Epithelial cell of prostate (primary cell): ENCODE data around the gene TANGO6.
A peak's percentile ranks its signal among the peaks of the same experiment; 100 is the strongest.

ENCODE experiments used
- DNase-seq: peaks from one replicate; pipeline ENCODE4 v3.0.0-alpha.2; 2011; ENCODE audit warnings: low read depth, low spot score
- H3K27ac ChIP-seq: fragments of 450-650 bp; 2 replicates; pipeline ENCODE4 v1.5.1; 2017; ENCODE audit warnings: mild to moderate bottlenecking

TANGO6 gene

DNA sequence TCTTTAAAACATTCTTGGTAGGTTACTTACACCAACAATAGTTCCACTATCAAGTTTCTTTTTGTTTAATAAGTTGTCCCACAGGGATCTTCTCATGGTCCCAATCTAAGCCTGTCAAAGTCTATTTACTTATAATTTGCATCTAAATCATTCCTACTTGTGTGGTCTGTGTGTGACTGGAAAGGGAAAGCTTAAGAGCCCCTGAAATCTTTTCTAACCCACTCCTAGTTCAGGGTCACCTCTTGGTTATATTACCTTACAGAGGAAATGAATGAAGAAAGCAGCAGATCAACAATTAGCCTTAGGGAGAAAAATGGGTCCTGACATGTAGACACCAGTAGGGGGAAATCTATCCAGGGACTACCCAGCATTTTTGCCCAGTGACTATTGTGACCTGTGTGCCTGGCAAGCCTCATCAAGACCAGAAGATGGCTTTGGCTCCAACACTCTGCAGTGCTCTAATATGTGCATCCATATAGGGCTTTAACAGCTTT is 151.7 kb downstream of the TANGO6 start:
- peak; percentile 89 for DNase-seq
- peak overlapping the region; percentile 98 for H3K27ac ChIP-seq

GRCh38 chr16:68997564-68997963 is 154.2 kb downstream of the TANGO6 start:
- DNase-seq = no peak
- peak overlapping the region; percentile 98 for H3K27ac ChIP-seq

- H3K27ac ChIP-seq = no peak overlapping the region
- DNase-seq = no peak
These were observed 155.8 kb downstream of the TANGO6 start for GRCh38 chr16:68999114-68999513.

- no peak overlapping the region for H3K27ac ChIP-seq
- DNase-seq = no peak
These were observed 160.2 kb downstream of the TANGO6 start for GRCh38 chr16:69003500-69003899.

GRCh38 chr16:69005641-69006355 is 162.5 kb downstream of the TANGO6 start:
- DNase-seq = no peak
- H3K27ac ChIP-seq = no peak overlapping the region

GRCh38 chr16:69012906-69013305 is 169.6 kb downstream of the TANGO6 start:
- DNase-seq = no peak
- H3K27ac ChIP-seq = no peak overlapping the region

GRCh38 chr16:69013991-69014390 is 170.7 kb downstream of the TANGO6 start:
- DNase-seq = no peak

DNA sequence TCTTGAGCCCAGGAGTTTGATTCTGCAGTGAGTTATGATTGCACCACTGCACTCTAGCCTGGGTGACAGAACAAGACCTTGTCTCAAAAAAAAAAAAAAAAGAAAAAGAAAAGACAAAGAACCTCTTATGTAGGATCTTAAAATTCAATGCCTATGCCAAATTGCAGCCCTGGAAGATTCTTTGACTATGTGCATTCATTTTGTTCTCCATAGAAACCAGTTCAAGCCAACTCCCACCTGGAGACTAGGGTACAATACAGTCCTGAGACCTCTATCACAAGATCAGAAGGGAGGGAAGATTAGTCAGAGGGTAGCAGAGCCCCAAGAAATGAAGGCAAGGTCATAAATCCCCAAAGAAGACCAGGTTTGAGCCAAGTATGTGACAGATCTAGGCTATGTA is 171.5 kb downstream of the TANGO6 start:
- no peak for DNase-seq
- H3K27ac ChIP-seq = no peak overlapping the region

More at GRCh38 chr16:69013991-69014390, 170.7 kb downstream of the TANGO6 start:
- H3K27ac ChIP-seq = no peak overlapping the region

GRCh38 chr16:69017036-69017783 is 173.9 kb downstream of the TANGO6 start:
- DNase-seq = no peak
- H3K27ac ChIP-seq = peak overlapping the region; percentile 56

- H3K27ac ChIP-seq = peak overlapping the region; percentile 39
- DNase-seq = no peak
These were observed 176.5 kb downstream of the TANGO6 start for GRCh38 chr16:69019811-69020210.

- no peak overlapping the region for H3K27ac ChIP-seq
- DNase-seq = no peak
These were observed 185.8 kb downstream of the TANGO6 start for GRCh38 chr16:69029121-69029520.

DNA sequence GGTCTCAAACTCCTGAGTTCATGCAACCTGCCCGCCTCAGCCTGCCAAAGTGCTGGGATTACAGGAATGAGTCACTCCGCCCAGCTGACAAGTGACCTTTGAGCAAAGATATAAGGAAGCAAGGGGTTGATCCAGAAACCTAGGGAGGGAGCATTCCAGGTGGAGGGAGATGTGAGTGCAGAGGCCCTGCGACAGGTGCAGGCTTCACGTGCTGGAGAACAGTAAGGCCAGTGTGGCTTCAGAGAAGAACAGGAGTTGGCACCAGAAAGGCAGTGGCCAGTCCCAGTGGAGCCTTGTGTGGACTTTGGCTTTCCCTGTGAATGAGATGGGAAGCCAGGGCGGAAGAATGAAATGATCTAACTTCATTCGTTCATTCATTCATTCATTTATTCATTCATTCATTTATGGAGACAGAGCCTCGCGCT is 188.6 kb downstream of the TANGO6 start:
- H3K27ac ChIP-seq = no peak overlapping the region
- no peak for DNase-seq

GRCh38 chr16:69033151-69033949 is 190.0 kb downstream of the TANGO6 start:
- DNase-seq = no peak
- H3K27ac ChIP-seq = no peak overlapping the region

GRCh38 chr16:69035375-69035774 is 192.0 kb downstream of the TANGO6 start:
- no peak for DNase-seq
- no peak overlapping the region for H3K27ac ChIP-seq

GRCh38 chr16:69036399-69037091 is 193.2 kb downstream of the TANGO6 start:
- peak overlapping the region; percentile 10 for H3K27ac ChIP-seq
- no peak for DNase-seq

- no peak for DNase-seq
- peak overlapping the region; percentile 10 for H3K27ac ChIP-seq
These were observed 194.2 kb downstream of the TANGO6 start for GRCh38 chr16:69037373-69038160.

DNA sequence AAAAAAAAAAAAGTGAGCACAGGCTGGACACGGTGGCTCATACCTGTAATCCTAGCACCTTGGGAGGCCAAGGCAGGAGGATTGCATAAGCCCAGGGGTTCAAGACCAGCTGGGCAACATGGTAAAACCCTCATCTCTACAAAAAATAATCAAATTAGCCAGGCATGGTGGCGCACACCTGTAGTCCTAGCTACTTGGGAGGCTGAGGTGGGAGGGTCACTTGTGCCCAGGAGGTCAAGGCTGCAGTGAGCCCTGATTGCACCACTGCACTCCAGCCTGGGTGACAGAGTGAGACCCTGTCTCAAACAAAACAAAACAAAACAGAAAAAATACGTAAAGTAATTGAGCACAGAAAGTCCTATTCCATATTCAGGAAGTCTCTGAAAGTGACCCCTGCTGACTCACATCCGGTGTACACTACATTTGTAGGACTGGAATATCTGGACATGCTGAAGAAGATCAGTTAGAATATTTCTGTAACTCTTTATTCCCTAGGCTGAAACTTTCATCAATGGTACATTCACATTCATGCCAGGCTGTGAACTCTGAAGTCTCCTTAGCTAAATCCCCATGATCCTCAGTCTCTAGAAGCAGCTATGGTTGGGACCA is 196.1 kb downstream of the TANGO6 start:
- no peak for DNase-seq
- peak overlapping the region; percentile 73 for H3K27ac ChIP-seq

GRCh38 chr16:69040144-69040909 is 197.0 kb downstream of the TANGO6 start:
- peak overlapping the region; percentile 73 for H3K27ac ChIP-seq
- peak; percentile 68 for DNase-seq
